Activated CD8-positive, alpha-beta T cell treated with anti-CD3 and anti-CD28 coated beads for 36 hours (primary cell): Measurements from ENCODE around the gene MLH3. TPM values are rescaled to one million over a fixed set of nuclear protein-coding genes. Genes with fewer than 3 reads are reported as not detected.

ENCODE experiments used
- ATAC-seq: fragments of 200-7000 bp; cut with Tn5 transposase; one replicate; pipeline ENCODE4 v1.10.0; 2021; ENCODE audit warnings: mild to moderate bottlenecking, moderate library complexity
- CTCF ChIA-PET: fragments of 350-600 bp; sonication (Branson Sonifier 250); formaldehyde crosslinking; loops from one replicate; lab custom pipeline; 2021; ENCODE audit warnings: antibody characterized with exemption; lab: Charles Lee
- POLR2A ChIA-PET: fragments of 350-600 bp; sonication (Branson Sonifier 250); formaldehyde crosslinking; loops from one replicate; lab custom pipeline; 2021; ENCODE audit warnings: antibody characterized with exemption; lab: Charles Lee
- DNase-seq: peaks from one replicate; pipeline ENCODE4 v3.0.0-alpha.2; 2020
- H3K27ac Mint-ChIP-seq: one replicate; pipeline ENCODE4 v1.8.0; 2021; ENCODE audit warnings: mild to moderate bottlenecking, mixed read lengths
- H3K27me3 Mint-ChIP-seq: one replicate; pipeline ENCODE4 v1.8.0; 2021; ENCODE audit warnings: mixed read lengths
- H3K36me3 Mint-ChIP-seq: one replicate; pipeline ENCODE4 v1.8.0; 2021; ENCODE audit warnings: low read depth, mixed read lengths
- H3K4me1 Mint-ChIP-seq: one replicate; pipeline ENCODE4 v1.8.0; 2021; ENCODE audit warnings: low read depth, mixed read lengths
- H3K4me3 Mint-ChIP-seq: one replicate; pipeline ENCODE4 v1.8.0; 2021; ENCODE audit warnings: mild to moderate bottlenecking, moderate library complexity, mixed read lengths
- H3K9me3 Mint-ChIP-seq: one replicate; pipeline ENCODE4 v1.8.0; 2021; ENCODE audit warnings: mixed read lengths
- CTCF ChIP-seq: fragments of 200-600 bp; IDR thresholded peaks from one replicate; pipeline ENCODE4 v1.8.0; 2022; ENCODE audit warnings: antibody characterized with exemption, mild to moderate bottlenecking
- intact Hi-C: fragments of 100-400 bp; cut with micrococcal nuclease; formaldehyde crosslinking; loops from one replicate; pipeline ENCODE4 v1.10.0; 2022
- total RNA-seq, 2 experiments: library from RNA; stranded (reverse); gene quantifications; one replicate each; pipeline ENCODE4 v1.2.3, GENCODE V29; 2021

MLH3 gene
- total RNA-seq, 2 experiments from 2014 or later: 26.8 to 29.0 TPM

- no peak for DNase-seq
- no peaks in the 10 kb centered on the region for H3K9me3 Mint-ChIP-seq
- ChIA-PET CTCF (interaction anchor here (1.2 to 2.9 kb wide), 3 partner anchors 189 to 233 kb away, joined by 3 to 11 read pairs (median 3); no protein-coding TSS in a partner anchor), POLR2A (no interaction called here)
- H3K27me3 Mint-ChIP-seq: no peaks in the 10 kb centered on the region
- ATAC-seq: no peak
- intact Hi-C loops: no loop called here
- H3K36me3 Mint-ChIP-seq: peaks cover 35% of the 10 kb centered on the region
- H3K4me3 Mint-ChIP-seq: no peak overlapping the region
- H3K4me1 Mint-ChIP-seq: no peaks in the 10 kb centered on the region
- TF ChIP-seq CTCF: no peak
- no peak overlapping the region for H3K27ac Mint-ChIP-seq
These were observed 43.6 kb upstream of the MLH3 start for GRCh38 chr14:75094896-75095295.

DNA sequence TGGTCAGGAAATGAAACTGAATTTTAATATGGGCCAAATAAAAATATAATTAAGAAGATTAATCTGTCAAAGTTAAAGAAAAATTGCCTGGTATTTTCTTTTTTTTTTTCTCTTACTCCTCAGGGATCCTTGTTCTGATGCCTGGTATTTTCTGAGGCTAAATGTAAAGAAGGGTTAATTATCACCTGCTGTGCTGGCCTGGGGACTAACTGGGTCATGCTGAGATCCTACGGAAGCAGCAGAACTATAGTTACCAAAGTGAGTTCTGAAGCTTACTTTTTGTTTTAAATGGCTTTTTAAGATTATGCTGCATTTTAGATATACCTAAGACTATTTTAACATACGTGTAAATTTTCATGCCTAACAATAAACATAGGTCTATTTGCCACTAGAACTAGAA lies 41.4 kb upstream of the MLH3 start:
- no peak for DNase-seq
- H3K27me3 Mint-ChIP-seq: no peaks in the 10 kb centered on the region
- POLR2A ChIA-PET: interaction anchor here (0.7 kb wide), 1 partner anchor 30 kb away, joined by 3 read pairs; no protein-coding TSS in a partner anchor
- no peak for TF ChIP-seq CTCF
- H3K9me3 Mint-ChIP-seq: no peaks in the 10 kb centered on the region
- H3K4me1 Mint-ChIP-seq: no peaks in the 10 kb centered on the region
- H3K27ac Mint-ChIP-seq: no peak overlapping the region
- CTCF ChIA-PET: no interaction called here
- intact Hi-C loops: no loop called here
- no peak overlapping the region for H3K4me3 Mint-ChIP-seq
- peaks cover 25% of the 10 kb centered on the region for H3K36me3 Mint-ChIP-seq
- no peak for ATAC-seq

DNA sequence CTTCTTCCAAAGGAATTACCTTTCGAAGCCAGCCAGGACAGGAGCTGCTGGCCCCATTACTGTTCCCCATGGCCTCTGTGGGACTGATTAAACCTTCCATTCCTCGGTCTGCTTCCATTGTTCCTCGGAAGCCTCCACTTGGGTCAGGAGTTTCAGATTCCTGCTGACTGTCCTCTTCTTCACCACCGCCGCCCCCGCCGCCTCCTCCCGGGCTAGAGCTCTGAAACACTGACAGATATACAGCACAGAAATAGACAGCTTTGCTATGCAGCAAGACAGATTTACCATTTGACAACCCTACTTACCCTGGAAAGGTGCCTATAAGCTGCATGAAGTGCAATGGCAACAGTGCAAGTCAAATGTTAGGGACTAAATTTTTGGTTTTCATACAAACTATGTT lies 40.0 kb upstream of the MLH3 start:
- POLR2A ChIA-PET: no interaction called here
- H3K36me3 Mint-ChIP-seq: peaks cover 25% of the 10 kb centered on the region
- ATAC-seq (no peak), DNase-seq (no peak)
- no peaks in the 10 kb centered on the region for H3K27me3 Mint-ChIP-seq
- no peak for TF ChIP-seq CTCF
- H3K27ac Mint-ChIP-seq: no peak overlapping the region
- CTCF ChIA-PET: interaction anchor here (0.6 to 5.3 kb wide), 5 partner anchors 9 to 230 kb away, joined by 3 to 74 read pairs (median 10); partner anchors contain the start of gene ACYP1
- intact Hi-C loops: no loop called here
- H3K4me1 Mint-ChIP-seq: no peaks in the 10 kb centered on the region
- H3K4me3 Mint-ChIP-seq: no peak overlapping the region
- no peaks in the 10 kb centered on the region for H3K9me3 Mint-ChIP-seq

- Mint-ChIP-seq H3K4me3 (no peak overlapping the region), H3K9me3 (no peaks in the 10 kb centered on the region), H3K36me3 (peaks cover 24% of the 10 kb centered on the region), H3K27ac (no peak overlapping the region), H3K27me3 (no peaks in the 10 kb centered on the region), H3K4me1 (no peaks in the 10 kb centered on the region)
- no peak for TF ChIP-seq CTCF
- ChIA-PET CTCF (interaction anchor here (0.6 to 5.3 kb wide), 5 partner anchors 10 to 229 kb away, joined by 3 to 74 read pairs (median 10); partner anchors contain the start of gene ACYP1), POLR2A (no interaction called here)
- ATAC-seq (no peak), DNase-seq (no peak)
- intact Hi-C loops: no loop called here
These were observed 39.1 kb upstream of the MLH3 start for GRCh38 chr14:75090353-75090752.

DNA sequence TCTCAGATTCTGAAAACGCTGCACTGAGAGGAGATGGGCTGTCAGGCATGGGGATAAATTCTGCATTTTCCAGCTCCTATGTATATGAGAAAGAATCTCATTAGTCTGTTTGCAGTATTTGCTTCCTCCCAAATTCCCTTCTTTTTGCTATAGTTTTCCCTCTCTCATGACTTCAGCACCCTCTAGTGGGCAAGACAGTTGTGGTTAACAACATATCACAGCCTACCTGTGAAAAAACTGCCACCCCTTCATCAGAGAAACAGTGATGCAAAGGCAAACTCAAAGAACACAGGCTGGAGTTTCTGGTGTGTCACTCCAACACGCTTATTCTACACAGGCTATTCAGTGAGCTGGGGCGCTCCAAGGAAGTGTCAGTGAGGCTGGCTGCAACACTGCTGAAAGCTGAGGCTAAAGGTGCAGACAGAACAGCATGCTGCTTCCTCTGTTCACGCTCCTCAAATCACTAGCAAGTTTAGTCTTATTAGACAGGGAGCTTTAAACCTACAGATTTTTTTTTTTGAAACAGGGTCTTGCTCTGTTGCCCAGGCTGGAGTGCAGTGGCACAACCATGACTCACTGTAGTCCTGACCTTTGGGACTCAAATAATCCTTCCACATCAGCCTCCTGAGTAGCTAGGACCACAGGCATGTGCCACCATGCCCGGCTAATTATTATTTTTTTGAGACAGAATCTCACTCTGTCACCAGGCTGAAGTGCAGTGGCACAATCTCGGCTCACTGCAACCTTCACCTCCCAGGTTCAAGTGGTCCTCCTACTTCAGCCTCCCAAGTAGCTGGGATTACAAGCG lies 37.5 kb upstream of the MLH3 start:
- Mint-ChIP-seq H3K36me3 (peaks cover 25% of the 10 kb centered on the region), H3K27me3 (no peaks in the 10 kb centered on the region), H3K27ac (no peak overlapping the region), H3K9me3 (no peaks in the 10 kb centered on the region), H3K4me3 (no peak overlapping the region), H3K4me1 (peaks cover under 1% of the 10 kb centered on the region)
- ChIA-PET CTCF (interaction anchor here (0.6 to 5.3 kb wide), 68 partner anchors 8 to 254 kb away, joined by 3 to 74 read pairs (median 4); partner anchors contain the start of genes ACYP1, MLH3, NEK9 and RPS6KL1), POLR2A (no interaction called here)
- intact Hi-C loops: loop anchor here (2.0 to 10.0 kb wide), 2 partner anchors 140 to 224 kb away; no protein-coding TSS in a partner anchor
- TF ChIP-seq CTCF: peak; percentile 84
- peak; percentile 59 for DNase-seq
- ATAC-seq: peak; percentile 51
